ENCODE results near the gene PLET1.

The PLET1 gene

GRCh38 chr11:112307616-112308015 is 47.0 kb upstream of the PLET1 start:
- no peak for DNase-seq (ENCODE audit: low read depth in 1 of 2, low spot score in 1 of 2)

DNA sequence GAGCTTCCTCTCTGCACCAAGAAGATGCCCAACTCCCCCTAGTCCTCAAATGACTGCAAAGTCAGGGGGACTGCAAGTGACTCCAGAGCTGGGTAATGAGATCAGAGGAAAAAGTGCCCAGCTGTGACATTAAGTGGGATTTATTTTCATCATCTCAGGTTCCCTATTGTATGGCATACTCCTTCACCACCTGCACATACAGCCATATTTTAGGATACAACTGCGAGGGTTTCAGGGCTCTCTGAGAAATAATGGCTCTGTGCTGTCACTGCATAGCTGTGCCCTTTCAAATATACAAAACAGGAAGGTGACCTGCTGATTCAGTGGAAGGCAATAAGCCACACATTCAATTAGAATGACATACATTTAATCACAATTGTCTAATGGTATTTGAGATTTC is 45.6 kb upstream of the PLET1 start:
- no peaks in the 10 kb centered on the region for H3K27me3 ChIP-seq (ENCODE audit: insufficient read depth, poor library complexity, severe bottlenecking)
- no peak for DNase-seq (ENCODE audit: low read depth in 1 of 2, low spot score in 1 of 2)
- H3K27ac ChIP-seq (replicated peaks), result no peak overlapping the region
- H3K4me3 ChIP-seq (replicated peaks; ENCODE audit: insufficient read depth, low read length), result no peak overlapping the region
- TF ChIP-seq GABPA (IDR thresholded peaks at IDR 0.05; ENCODE audit: low read depth), result no peak
- no peak for TF ChIP-seq SPI1 (IDR thresholded peaks at IDR 0.05; ENCODE audit: borderline replicate concordance, low read depth)
- TF ChIP-seq, protein P1, sequence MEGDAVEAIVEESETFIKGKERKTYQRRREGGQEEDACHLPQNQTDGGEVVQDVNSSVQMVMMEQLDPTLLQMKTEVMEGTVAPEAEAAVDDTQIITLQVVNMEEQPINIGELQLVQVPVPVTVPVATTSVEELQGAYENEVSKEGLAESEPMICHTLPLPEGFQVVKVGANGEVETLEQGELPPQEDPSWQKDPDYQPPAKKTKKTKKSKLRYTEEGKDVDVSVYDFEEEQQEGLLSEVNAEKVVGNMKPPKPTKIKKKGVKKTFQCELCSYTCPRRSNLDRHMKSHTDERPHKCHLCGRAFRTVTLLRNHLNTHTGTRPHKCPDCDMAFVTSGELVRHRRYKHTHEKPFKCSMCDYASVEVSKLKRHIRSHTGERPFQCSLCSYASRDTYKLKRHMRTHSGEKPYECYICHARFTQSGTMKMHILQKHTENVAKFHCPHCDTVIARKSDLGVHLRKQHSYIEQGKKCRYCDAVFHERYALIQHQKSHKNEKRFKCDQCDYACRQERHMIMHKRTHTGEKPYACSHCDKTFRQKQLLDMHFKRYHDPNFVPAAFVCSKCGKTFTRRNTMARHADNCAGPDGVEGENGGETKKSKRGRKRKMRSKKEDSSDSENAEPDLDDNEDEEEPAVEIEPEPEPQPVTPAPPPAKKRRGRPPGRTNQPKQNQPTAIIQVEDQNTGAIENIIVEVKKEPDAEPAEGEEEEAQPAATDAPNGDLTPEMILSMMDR (IDR thresholded peaks at IDR 0.05; ENCODE audit: insufficient read depth, low read length), result no peak
- TF ChIP-seq, protein P2, sequence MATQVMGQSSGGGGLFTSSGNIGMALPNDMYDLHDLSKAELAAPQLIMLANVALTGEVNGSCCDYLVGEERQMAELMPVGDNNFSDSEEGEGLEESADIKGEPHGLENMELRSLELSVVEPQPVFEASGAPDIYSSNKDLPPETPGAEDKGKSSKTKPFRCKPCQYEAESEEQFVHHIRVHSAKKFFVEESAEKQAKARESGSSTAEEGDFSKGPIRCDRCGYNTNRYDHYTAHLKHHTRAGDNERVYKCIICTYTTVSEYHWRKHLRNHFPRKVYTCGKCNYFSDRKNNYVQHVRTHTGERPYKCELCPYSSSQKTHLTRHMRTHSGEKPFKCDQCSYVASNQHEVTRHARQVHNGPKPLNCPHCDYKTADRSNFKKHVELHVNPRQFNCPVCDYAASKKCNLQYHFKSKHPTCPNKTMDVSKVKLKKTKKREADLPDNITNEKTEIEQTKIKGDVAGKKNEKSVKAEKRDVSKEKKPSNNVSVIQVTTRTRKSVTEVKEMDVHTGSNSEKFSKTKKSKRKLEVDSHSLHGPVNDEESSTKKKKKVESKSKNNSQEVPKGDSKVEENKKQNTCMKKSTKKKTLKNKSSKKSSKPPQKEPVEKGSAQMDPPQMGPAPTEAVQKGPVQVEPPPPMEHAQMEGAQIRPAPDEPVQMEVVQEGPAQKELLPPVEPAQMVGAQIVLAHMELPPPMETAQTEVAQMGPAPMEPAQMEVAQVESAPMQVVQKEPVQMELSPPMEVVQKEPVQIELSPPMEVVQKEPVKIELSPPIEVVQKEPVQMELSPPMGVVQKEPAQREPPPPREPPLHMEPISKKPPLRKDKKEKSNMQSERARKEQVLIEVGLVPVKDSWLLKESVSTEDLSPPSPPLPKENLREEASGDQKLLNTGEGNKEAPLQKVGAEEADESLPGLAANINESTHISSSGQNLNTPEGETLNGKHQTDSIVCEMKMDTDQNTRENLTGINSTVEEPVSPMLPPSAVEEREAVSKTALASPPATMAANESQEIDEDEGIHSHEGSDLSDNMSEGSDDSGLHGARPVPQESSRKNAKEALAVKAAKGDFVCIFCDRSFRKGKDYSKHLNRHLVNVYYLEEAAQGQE (IDR thresholded peaks at IDR 0.05; ENCODE audit: insufficient replicate concordance, low read depth), result no peak
- no peak for TF ChIP-seq POLR2AphosphoS5 (IDR thresholded peaks at IDR 0.05; ENCODE audit: low read depth)

More at GRCh38 chr11:112307616-112308015, 47.0 kb upstream of the PLET1 start:
- Histone ChIP-seq H3K27me3 (ENCODE audit: insufficient read depth, poor library complexity, severe bottlenecking) (no peaks in the 10 kb centered on the region), H3K27ac (replicated peaks) (no peak overlapping the region), H3K4me3 (replicated peaks; ENCODE audit: insufficient read depth, low read length) (no peak overlapping the region)
- TF ChIP-seq GABPA (IDR thresholded peaks at IDR 0.05; ENCODE audit: low read depth), result no peak
- peak; percentile 55; the same call in 1 of the 2 replicates for TF ChIP-seq SPI1 (IDR thresholded peaks at IDR 0.05; ENCODE audit: borderline replicate concordance, low read depth)

DNA sequence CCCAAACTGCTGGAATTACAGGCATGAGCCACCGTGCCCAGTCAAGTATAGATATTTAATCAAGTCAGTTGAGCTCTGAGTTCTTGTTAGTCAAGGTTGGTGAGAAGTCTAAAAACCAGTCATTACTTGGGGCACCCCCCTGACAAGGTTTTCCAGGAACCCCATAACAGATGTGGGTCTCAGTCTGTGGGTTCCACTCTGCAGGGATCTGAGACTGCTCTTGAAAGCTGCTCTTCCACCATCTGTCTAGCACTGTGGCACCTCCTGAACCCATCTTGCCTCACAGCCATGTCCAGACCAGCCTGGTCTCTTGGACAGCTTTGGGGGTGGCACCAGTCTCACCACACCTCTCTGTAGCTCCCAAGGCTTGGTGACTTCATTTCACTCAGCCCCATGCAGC is 44.3 kb upstream of the PLET1 start:
- no peak overlapping the region for H3K27ac ChIP-seq (replicated peaks)
- DNase-seq (ENCODE audit: low read depth in 1 of 2, low spot score in 1 of 2), result no peak
- no peaks in the 10 kb centered on the region for H3K27me3 ChIP-seq (ENCODE audit: insufficient read depth, poor library complexity, severe bottlenecking)
- TF ChIP-seq, protein P2 (IDR thresholded peaks at IDR 0.05; ENCODE audit: insufficient replicate concordance, low read depth), result no peak
- TF ChIP-seq, protein P1 (IDR thresholded peaks at IDR 0.05; ENCODE audit: insufficient read depth, low read length), result no peak
- TF ChIP-seq SPI1 (IDR thresholded peaks at IDR 0.05; ENCODE audit: borderline replicate concordance, low read depth) (no peak), POLR2AphosphoS5 (IDR thresholded peaks at IDR 0.05; ENCODE audit: low read depth) (no peak)
- no peak overlapping the region for H3K4me3 ChIP-seq (replicated peaks; ENCODE audit: insufficient read depth, low read length)

DNA sequence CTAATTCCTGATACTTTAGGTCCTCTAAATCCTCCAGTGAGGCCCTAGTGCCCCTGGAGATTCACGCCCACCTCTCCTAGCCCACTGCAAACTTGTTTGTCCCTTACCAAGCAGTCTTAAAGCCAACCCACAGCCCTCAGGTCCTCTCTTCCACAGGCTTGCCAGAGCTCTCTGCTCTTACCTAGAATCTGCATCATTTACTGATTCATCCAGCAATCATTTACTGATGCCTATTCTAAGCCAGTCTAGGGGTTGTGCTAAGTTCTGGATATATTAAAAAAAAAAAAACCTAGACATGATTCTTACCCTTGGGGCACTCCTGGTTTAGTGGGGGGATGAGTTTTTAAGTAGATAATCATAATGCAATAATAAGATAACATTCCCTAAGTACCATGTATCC is 43.0 kb upstream of the PLET1 start:
- Histone ChIP-seq H3K27me3 (ENCODE audit: insufficient read depth, poor library complexity, severe bottlenecking) (no peaks in the 10 kb centered on the region), H3K4me3 (replicated peaks; ENCODE audit: insufficient read depth, low read length) (no peak overlapping the region), H3K27ac (replicated peaks) (no peak overlapping the region)
- no peak for TF ChIP-seq POLR2AphosphoS5 (IDR thresholded peaks at IDR 0.05; ENCODE audit: low read depth)
- TF ChIP-seq GABPA (IDR thresholded peaks at IDR 0.05; ENCODE audit: low read depth), result no peak
- TF ChIP-seq, protein P1 (IDR thresholded peaks at IDR 0.05; ENCODE audit: insufficient read depth, low read length), result no peak
- TF ChIP-seq SPI1 (IDR thresholded peaks at IDR 0.05; ENCODE audit: borderline replicate concordance, low read depth), result no peak
- TF ChIP-seq, protein P2 (IDR thresholded peaks at IDR 0.05; ENCODE audit: insufficient replicate concordance, low read depth), result no peak
- no peak for DNase-seq (ENCODE audit: low read depth in 1 of 2, low spot score in 1 of 2)

All from HL-60 (cell line).